ENCODE results near the gene CACNA1I. TPM values are rescaled to one million over a fixed set of nuclear protein-coding genes. Genes with fewer than 3 reads are reported as not detected.

The CACNA1I gene
- total RNA-seq, 2 experiments from 2014 or later = 8.4 to 9.3 TPM

DNA sequence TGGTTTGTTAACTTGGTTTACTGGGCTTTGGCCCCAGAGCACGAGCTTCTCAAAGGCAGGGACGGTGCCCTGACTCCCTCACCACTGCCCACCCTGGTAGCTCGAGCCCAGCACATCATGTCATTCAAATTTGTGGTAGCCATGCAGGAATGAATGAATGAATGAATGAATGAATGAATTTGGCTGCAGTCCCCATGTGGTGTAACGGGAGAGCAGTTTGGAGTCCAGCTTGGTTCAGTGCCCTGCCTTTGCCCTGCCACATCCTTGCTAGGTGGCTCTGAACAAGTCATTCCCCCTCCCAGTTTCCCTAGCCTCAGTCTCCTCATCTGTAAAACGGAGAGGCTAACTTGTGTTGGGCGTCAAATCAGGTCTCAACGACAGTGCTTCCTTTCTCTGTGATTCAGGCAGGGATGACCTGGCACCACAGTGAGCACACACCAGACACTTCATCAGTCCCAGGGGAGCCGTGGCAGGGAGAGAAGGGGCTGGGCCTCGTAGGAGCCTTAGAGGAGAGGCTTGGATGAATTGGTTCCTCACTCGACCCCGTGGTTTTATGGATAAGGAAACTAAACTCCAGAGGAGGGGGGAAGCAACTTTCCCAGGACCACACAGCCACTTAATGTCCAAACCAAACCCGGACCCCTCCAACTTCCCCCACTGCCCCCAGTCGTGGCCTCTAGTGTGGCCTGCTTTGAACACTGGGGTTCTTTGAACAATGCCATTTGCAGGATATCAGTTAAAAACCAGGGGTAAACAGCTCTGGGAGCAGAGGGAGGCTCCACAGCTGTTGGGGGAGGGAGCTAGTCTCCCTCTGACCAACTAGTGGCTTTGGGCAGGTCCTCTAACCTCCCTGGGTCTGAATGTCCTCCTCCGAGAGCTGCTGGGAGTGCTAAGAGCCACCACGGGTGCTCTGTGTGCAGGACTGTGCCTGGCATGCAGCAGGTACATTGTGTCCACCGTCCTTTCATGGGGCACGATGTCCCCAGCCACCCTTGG, 86.2 kb downstream of the CACNA1I start:
- ChIA-PET POLR2A (no interaction called here), CTCF (interaction anchor here (1.3 kb wide), 1 partner anchor 11 kb away, joined by 3 read pairs; no protein-coding TSS in a partner anchor)
- no peak for DNase-seq
- Mint-ChIP-seq H3K36me3 (ENCODE audit: low read depth) (peaks cover 9% of the 10 kb centered on the region), H3K4me1 (peaks cover 49% of the 10 kb centered on the region), H3K27ac (peak overlapping the region; percentile 75), H3K27me3 (peaks cover 2% of the 10 kb centered on the region), H3K4me3 (no peak overlapping the region), H3K9me3 (no peaks in the 10 kb centered on the region)

GRCh38 chr22:39658367-39658766, 87.8 kb downstream of the CACNA1I start:
- POLR2A ChIA-PET = no interaction called here
- H3K36me3 Mint-ChIP-seq (ENCODE audit: low read depth) = peaks cover 15% of the 10 kb centered on the region
- DNase-seq = peak; percentile 71
- H3K27me3 Mint-ChIP-seq = peaks cover 11% of the 10 kb centered on the region
- CTCF ChIA-PET = no interaction called here
- peak overlapping the region; percentile 75 for H3K4me3 Mint-ChIP-seq
- H3K4me1 Mint-ChIP-seq = peaks cover 59% of the 10 kb centered on the region
- H3K27ac Mint-ChIP-seq = peak overlapping the region; percentile 88
- H3K9me3 Mint-ChIP-seq = no peaks in the 10 kb centered on the region

- peaks cover 11% of the 10 kb centered on the region for H3K27me3 Mint-ChIP-seq
- H3K36me3 Mint-ChIP-seq (ENCODE audit: low read depth) = peaks cover 15% of the 10 kb centered on the region
- ChIA-PET CTCF (no interaction called here), POLR2A (no interaction called here)
- DNase-seq = no peak
- H3K27ac Mint-ChIP-seq = peak overlapping the region; percentile 88
- H3K9me3 Mint-ChIP-seq = no peaks in the 10 kb centered on the region
- H3K4me1 Mint-ChIP-seq = peaks cover 63% of the 10 kb centered on the region
- H3K4me3 Mint-ChIP-seq = peak overlapping the region; percentile 75
These were observed 88.4 kb downstream of the CACNA1I start for GRCh38 chr22:39658806-39659463.

DNA sequence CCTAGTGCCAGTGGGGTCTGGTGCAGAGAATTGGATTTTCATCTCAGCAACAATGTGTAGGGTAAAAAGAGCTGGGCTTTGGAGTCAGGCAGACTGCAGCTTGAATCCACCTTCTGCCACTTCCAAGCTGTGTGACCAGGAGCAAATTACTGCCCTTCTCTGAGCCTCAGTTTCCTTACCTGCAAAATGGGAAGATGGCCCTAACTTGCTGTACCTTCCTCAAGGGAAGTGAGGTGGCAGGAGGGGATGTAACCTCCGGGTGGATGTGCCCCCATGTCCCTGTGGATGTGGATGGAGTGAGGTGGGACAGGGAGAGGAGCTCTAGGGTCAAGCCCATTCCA, 90.9 kb downstream of the CACNA1I start:
- ChIA-PET CTCF (interaction anchor here (0.9 to 1.5 kb wide), 2 partner anchors 10 to 20 kb away, joined by 3 to 7 read pairs; no protein-coding TSS in a partner anchor), POLR2A (no interaction called here)
- Mint-ChIP-seq H3K27ac (peak overlapping the region; percentile 19), H3K4me3 (peak overlapping the region; percentile 33), H3K9me3 (no peaks in the 10 kb centered on the region), H3K36me3 (ENCODE audit: low read depth) (peaks cover 18% of the 10 kb centered on the region), H3K4me1 (peaks cover 62% of the 10 kb centered on the region), H3K27me3 (peaks cover 11% of the 10 kb centered on the region)
- no peak for DNase-seq

GRCh38 chr22:39661842-39662685, 91.5 kb downstream of the CACNA1I start:
- peaks cover 18% of the 10 kb centered on the region for H3K36me3 Mint-ChIP-seq (ENCODE audit: low read depth)
- ChIA-PET POLR2A (no interaction called here), CTCF (interaction anchor here (0.9 to 1.5 kb wide), 2 partner anchors 11 to 20 kb away, joined by 3 to 7 read pairs; no protein-coding TSS in a partner anchor)
- H3K9me3 Mint-ChIP-seq = no peaks in the 10 kb centered on the region
- peak overlapping the region; percentile 51 for H3K4me3 Mint-ChIP-seq
- DNase-seq = peak; percentile 83
- peak overlapping the region; percentile 74 for H3K27ac Mint-ChIP-seq
- peaks cover 57% of the 10 kb centered on the region for H3K4me1 Mint-ChIP-seq
- H3K27me3 Mint-ChIP-seq = peaks cover 11% of the 10 kb centered on the region

GRCh38 chr22:39662686-39663052, 92.1 kb downstream of the CACNA1I start:
- ChIA-PET POLR2A (no interaction called here), CTCF (no interaction called here)

GRCh38 chr22:39663751-39664150, 93.2 kb downstream of the CACNA1I start:
- Mint-ChIP-seq H3K4me1 (peaks cover 40% of the 10 kb centered on the region), H3K36me3 (ENCODE audit: low read depth) (peaks cover 27% of the 10 kb centered on the region), H3K4me3 (no peak overlapping the region), H3K9me3 (no peaks in the 10 kb centered on the region), H3K27ac (peak overlapping the region; percentile 46), H3K27me3 (peaks cover 11% of the 10 kb centered on the region)
- ChIA-PET CTCF (interaction anchor here (0.9 kb wide), 1 partner anchor 13 kb away, joined by 4 read pairs; no protein-coding TSS in a partner anchor), POLR2A (no interaction called here)
- DNase-seq = no peak

More at GRCh38 chr22:39662686-39663052, 92.1 kb downstream of the CACNA1I start:
- Mint-ChIP-seq H3K4me1 (peaks cover 51% of the 10 kb centered on the region), H3K36me3 (ENCODE audit: low read depth) (peaks cover 21% of the 10 kb centered on the region), H3K27me3 (peaks cover 11% of the 10 kb centered on the region), H3K4me3 (peak overlapping the region; percentile 41), H3K9me3 (no peaks in the 10 kb centered on the region), H3K27ac (no peak overlapping the region)
- no peak for DNase-seq

- CTCF ChIA-PET = interaction anchor here (0.9 kb wide), 1 partner anchor 14 kb away, joined by 4 read pairs; no protein-coding TSS in a partner anchor
These were observed 94.1 kb downstream of the CACNA1I start for GRCh38 chr22:39664485-39665200.

DNA sequence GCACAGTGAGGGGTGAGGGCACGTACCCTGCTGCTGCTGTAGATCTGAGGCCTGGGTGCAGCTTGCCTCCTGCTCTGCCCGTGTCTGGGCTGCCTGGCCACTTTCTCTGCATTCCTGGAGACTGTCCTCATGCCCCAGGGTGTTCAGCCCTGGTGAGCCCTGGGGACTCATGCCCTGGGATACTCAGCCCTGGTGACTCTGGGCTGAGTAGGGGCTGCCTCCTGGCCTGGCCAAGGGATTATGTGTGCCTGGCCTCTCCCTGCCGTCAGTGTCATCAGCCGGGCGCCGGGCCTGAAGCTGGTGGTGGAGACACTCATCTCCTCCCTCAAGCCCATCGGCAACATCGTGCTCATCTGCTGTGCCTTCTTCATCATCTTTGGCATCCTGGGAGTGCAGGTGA, 94.7 kb downstream of the CACNA1I start:
- H3K4me3 Mint-ChIP-seq = no peak overlapping the region
- no peak overlapping the region for H3K27ac Mint-ChIP-seq
- peaks cover 11% of the 10 kb centered on the region for H3K27me3 Mint-ChIP-seq
- ChIA-PET POLR2A (no interaction called here), CTCF (no interaction called here)
- peaks cover 26% of the 10 kb centered on the region for H3K4me1 Mint-ChIP-seq
- no peaks in the 10 kb centered on the region for H3K9me3 Mint-ChIP-seq
- DNase-seq = no peak
- peaks cover 27% of the 10 kb centered on the region for H3K36me3 Mint-ChIP-seq (ENCODE audit: low read depth)

More at GRCh38 chr22:39664485-39665200, 94.1 kb downstream of the CACNA1I start:
- POLR2A ChIA-PET = no interaction called here
- DNase-seq = peak; percentile 32
- H3K36me3 Mint-ChIP-seq (ENCODE audit: low read depth) = peaks cover 31% of the 10 kb centered on the region
- peaks cover 11% of the 10 kb centered on the region for H3K27me3 Mint-ChIP-seq
- no peak overlapping the region for H3K4me3 Mint-ChIP-seq
- no peak overlapping the region for H3K27ac Mint-ChIP-seq
- H3K9me3 Mint-ChIP-seq = no peaks in the 10 kb centered on the region
- H3K4me1 Mint-ChIP-seq = peaks cover 31% of the 10 kb centered on the region

DNA sequence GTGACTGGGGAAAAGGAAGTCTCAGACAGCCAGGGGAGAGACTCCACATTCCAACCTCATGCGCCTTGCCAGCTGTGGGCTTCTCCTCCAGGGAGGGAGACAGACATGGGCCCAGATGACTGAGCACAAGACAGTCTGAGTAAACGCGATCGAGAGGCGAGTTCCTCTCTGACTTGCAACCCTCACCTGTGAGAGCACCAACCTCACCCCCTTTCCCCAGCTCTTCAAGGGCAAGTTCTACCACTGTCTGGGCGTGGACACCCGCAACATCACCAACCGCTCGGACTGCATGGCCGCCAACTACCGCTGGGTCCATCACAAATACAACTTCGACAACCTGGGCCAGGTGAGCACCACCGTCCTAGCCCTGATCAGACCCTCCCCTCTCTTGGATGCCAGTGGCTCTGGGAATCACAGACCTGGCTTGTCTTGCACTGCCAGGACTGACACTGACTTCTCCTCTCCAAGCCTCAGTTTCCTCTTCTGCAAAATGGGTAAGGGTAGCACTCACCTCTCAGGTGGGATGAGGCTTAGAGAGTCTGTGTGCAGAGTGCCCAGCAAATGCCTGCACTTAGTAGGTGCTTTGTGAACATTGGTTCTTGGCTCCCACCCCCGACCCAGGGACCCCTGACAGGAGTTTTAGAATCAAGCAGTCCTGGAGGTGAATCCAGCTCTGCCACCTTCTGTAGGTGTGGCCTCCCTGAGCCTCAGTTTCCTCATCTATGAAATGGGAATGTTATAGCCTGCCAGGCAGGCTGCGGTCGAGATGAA, 95.3 kb downstream of the CACNA1I start:
- no peak for DNase-seq
- Mint-ChIP-seq H3K4me1 (peaks cover 23% of the 10 kb centered on the region), H3K27ac (no peak overlapping the region), H3K36me3 (ENCODE audit: low read depth) (peaks cover 31% of the 10 kb centered on the region), H3K4me3 (no peak overlapping the region), H3K27me3 (peaks cover 11% of the 10 kb centered on the region), H3K9me3 (peaks cover 5% of the 10 kb centered on the region)
- ChIA-PET POLR2A (no interaction called here), CTCF (interaction anchor here (0.6 kb wide), 1 partner anchor 263 kb away, joined by 3 read pairs; no protein-coding TSS in a partner anchor)

GRCh38 chr22:39666495-39666894, 95.9 kb downstream of the CACNA1I start:
- no peak overlapping the region for H3K27ac Mint-ChIP-seq
- no peak overlapping the region for H3K4me3 Mint-ChIP-seq
- DNase-seq = no peak
- peaks cover 9% of the 10 kb centered on the region for H3K27me3 Mint-ChIP-seq
- peaks cover 16% of the 10 kb centered on the region for H3K4me1 Mint-ChIP-seq
- ChIA-PET POLR2A (no interaction called here), CTCF (interaction anchor here (0.6 kb wide), 1 partner anchor 262 kb away, joined by 3 read pairs; no protein-coding TSS in a partner anchor)
- peaks cover 9% of the 10 kb centered on the region for H3K9me3 Mint-ChIP-seq
- H3K36me3 Mint-ChIP-seq (ENCODE audit: low read depth) = peaks cover 37% of the 10 kb centered on the region
